Right lobe of liver (tissue), 4 donors: ENCODE measurements around the gene GTF2H3.

Experiments
- CTCF ChIP-seq, 4 donors: fragments of 200-600 bp in 3 of 4; fragments of 450-650 bp in 1 of 4; IDR thresholded peaks; one replicate each; pipeline versions ENCODE4 v1.5.1 to v1.8.0; 2016 to 2022; ENCODE audit warnings: antibody characterized with exemption in 4 of 4, mild to moderate bottlenecking in 2 of 4
- POLR2A ChIP-seq: fragments of 450-650 bp; IDR thresholded peaks from one replicate; pipeline ENCODE4 v1.6.1; 2017; ENCODE audit warnings: antibody characterized with exemption, mild to moderate bottlenecking
- donor health status: DM: no; HTN: no; CAD: no.
- donor health status: DM: no; HTN: no; CAD: no.
- donor health status: DM: no; HTN: yes; CAD: no.

GRCh38 chr12:123645878-123646277 lies 12.2 kb downstream of the GTF2H3 start:
- TF ChIP-seq CTCF (IDR thresholded peaks at IDR 0.05): no peak
- no peak for TF ChIP-seq POLR2A
